Measurements from ENCODE around the gene DNAH2.

The DNAH2 gene

DNA sequence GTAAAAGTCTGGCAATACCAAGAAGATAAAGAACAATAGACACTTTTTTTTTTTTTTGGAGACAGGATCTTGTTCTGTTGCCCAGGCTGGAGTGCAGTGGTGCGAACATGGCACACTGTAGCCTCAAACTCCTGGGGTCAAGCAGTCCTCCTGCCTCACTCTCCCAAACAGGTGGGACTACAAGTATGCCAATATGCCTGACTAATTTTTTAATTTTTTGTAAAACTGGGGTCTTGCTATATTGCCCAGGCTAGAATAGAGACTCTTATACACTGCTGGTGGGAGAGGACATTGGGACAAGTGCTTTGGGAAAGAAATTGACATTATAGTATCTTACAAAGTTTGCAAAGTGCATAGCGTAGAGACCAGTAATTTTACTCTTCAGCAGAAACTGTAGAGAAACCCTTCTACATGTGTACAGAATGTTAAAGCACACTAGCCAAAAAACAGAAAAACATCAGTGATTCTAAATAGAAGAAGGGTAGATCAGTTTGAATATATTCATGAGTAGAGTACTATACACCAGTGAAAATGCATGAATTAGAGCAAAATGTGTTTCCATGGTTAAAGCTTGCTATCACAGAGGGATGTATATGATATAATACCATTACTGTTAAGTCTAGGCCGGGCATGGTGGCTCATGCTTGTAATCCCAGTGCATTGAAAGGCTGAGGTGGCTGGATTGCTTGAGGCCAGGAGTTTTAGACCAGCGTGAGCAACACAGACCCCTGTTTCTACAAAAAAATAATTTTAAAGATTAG lies 19.5 kb upstream of the DNAH2 start:
- no peaks in the 10 kb centered on the region for H3K9me3 ChIP-seq (ENCODE audit: low read depth, low read length)
- no peaks in the 10 kb centered on the region; the same call in 1 of the 2 replicates for H3K36me3 ChIP-seq (ENCODE audit: insufficient read depth, low read length)
- TF ChIP-seq FOXP2 (optimal IDR thresholded peaks at IDR 0.05; ENCODE audit: control extremely low read depth, extremely low read length, insufficient read depth) (no peak), EZH2 (IDR thresholded peaks at IDR 0.05) (no peak), POLR2AphosphoS5 (IDR thresholded peaks at IDR 0.05; ENCODE audit: borderline replicate concordance, low read depth, low read length) (no peak)
- H3K9ac ChIP-seq (ENCODE audit: insufficient read length) = no peak overlapping the region
- no peak for DNase-seq (ENCODE audit: low read depth, low spot score)
- no peak overlapping the region for H3K4me3 ChIP-seq
- no peak overlapping the region for H3K27ac ChIP-seq

DNA sequence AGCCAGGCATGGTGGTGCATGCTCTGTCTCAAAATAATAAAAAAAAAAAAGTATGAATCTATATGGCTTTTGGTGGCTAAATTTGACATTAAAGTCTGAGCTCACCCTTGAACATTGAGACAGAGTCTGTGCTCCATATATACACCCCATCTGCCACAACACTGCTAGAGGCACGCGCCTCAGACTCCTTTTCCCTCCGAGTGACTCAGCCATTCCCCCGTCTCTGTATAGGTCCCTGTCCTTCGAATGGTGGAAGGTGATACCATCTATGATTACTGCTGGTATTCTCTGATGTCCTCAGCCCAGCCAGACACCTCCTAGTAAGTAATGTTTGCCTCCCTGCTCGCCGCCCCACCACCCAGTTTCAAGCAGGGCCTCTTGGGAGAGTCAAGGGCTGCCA lies 17.0 kb upstream of the DNAH2 start:
- DNase-seq (ENCODE audit: low read depth, low spot score) = no peak
- Histone ChIP-seq H3K9me3 (ENCODE audit: low read depth, low read length) (no peaks in the 10 kb centered on the region), H3K9ac (ENCODE audit: insufficient read length) (no peak overlapping the region), H3K36me3 (ENCODE audit: insufficient read depth, low read length) (no peaks in the 10 kb centered on the region; the same call in 1 of the 2 replicates), H3K27ac (no peak overlapping the region), H3K4me3 (no peak overlapping the region)
- TF ChIP-seq EZH2 (IDR thresholded peaks at IDR 0.05) (no peak), POLR2AphosphoS5 (IDR thresholded peaks at IDR 0.05; ENCODE audit: borderline replicate concordance, low read depth, low read length) (no peak), FOXP2 (optimal IDR thresholded peaks at IDR 0.05; ENCODE audit: control extremely low read depth, extremely low read length, insufficient read depth) (no peak)

DNA sequence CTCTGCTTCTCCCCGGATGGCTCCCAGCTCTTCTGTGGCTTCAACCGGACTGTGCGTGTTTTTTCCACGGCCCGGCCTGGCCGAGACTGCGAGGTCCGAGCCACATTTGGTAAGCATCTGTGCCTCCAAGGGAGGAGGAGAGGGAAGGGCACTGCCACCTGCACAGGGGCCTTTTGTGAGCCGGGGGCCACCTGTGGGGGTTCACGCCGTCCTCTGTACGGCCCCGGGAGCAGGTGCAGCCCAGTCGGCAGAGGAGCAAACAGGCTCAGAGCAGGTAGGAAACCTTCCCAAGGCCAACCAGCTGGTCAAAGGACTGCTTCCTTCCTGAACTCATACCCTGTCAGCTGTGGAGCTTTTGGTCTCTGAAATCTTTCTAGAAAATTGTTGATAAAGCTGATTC lies 15.9 kb upstream of the DNAH2 start:
- DNase-seq (ENCODE audit: low read depth, low spot score) = no peak
- TF ChIP-seq EZH2 (IDR thresholded peaks at IDR 0.05) (no peak), FOXP2 (optimal IDR thresholded peaks at IDR 0.05; ENCODE audit: control extremely low read depth, extremely low read length, insufficient read depth) (no peak), POLR2AphosphoS5 (IDR thresholded peaks at IDR 0.05; ENCODE audit: borderline replicate concordance, low read depth, low read length) (no peak)
- no peak overlapping the region for H3K9ac ChIP-seq (ENCODE audit: insufficient read length)
- H3K27ac ChIP-seq = no peak overlapping the region
- no peaks in the 10 kb centered on the region; the same call in 1 of the 2 replicates for H3K36me3 ChIP-seq (ENCODE audit: insufficient read depth, low read length)
- H3K4me3 ChIP-seq = no peak overlapping the region
- H3K9me3 ChIP-seq (ENCODE audit: low read depth, low read length) = no peaks in the 10 kb centered on the region

DNA sequence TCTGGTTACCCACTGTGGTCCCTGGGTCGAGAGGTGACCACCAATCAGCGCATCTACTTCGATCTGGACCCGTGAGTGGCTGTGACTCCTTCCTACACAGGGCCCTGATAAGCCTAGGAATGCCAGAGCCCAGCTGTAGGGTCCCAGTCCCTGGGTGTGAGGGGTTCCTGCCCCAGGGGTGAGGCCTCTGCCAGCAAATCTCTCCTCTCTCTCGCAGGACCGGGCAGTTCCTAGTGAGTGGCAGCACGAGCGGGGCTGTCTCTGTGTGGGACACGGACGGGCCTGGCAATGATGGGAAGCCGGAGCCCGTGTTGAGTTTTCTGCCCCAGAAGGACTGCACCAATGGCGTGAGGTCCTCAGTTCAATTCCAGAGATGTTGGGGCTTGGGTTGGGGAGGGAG lies 14.8 kb upstream of the DNAH2 start:
- Histone ChIP-seq H3K9ac (ENCODE audit: insufficient read length) (no peak overlapping the region), H3K4me3 (no peak overlapping the region)

DNA sequence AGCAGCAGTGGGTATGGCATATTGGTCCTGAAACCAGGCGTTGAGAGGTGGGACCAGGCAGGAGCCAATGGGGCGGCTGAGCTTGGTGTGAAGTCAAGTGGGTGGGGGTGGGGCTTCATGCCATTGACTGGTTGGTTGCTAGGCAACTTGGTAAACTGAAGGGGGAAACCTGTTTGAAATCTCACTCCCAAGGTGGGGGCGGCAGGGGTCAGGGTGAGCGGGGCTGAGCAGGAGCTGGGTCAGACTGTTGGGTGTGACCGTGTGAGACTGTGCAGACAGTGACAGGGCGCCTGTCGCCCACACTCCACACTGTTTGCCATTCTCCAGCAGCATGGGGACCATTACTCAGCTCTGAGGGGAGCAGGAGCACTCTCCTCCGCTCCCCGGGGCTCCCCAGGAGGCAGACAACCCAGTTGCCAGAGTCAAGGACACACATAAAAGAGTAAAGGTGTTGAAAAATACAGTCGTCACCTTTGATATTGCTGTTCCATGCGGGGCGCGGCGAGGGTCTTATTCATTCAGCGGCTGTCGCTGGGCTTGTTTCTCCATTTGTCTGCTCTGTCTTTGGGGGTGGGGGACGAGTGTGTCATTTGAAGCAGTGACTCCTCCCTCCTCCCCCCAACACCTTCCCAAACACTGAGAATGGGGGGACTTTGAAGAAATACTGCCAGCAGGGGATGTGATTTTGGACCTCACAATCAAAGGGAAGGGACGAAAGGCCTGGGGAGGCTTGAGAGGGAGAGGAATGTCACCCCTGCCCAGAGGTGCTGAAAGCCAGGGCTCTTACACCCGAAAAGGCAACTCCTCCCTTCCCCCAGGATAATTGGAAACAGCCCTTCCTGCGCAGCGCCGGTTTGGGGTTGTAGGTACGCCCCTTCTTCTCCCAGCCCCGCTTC lies 13.7 kb upstream of the DNAH2 start:
- no peak for DNase-seq (ENCODE audit: low read depth, low spot score)
- Histone ChIP-seq H3K27ac (peak overlapping the region; percentile 1; the same call in 1 of the 2 replicates), H3K36me3 (ENCODE audit: insufficient read depth, low read length) (no peaks in the 10 kb centered on the region; the same call in 1 of the 2 replicates), H3K9me3 (ENCODE audit: low read depth, low read length) (no peaks in the 10 kb centered on the region), H3K4me3 (peak overlapping the region; percentile 72), H3K9ac (ENCODE audit: insufficient read length) (no peak overlapping the region)
- TF ChIP-seq POLR2AphosphoS5 (IDR thresholded peaks at IDR 0.05; ENCODE audit: borderline replicate concordance, low read depth, low read length) (no peak), FOXP2 (optimal IDR thresholded peaks at IDR 0.05; ENCODE audit: control extremely low read depth, extremely low read length, insufficient read depth) (no peak), EZH2 (IDR thresholded peaks at IDR 0.05) (no peak)

More for the DNA sequence above, 14.8 kb upstream of the DNAH2 start:
- TF ChIP-seq POLR2AphosphoS5 (IDR thresholded peaks at IDR 0.05; ENCODE audit: borderline replicate concordance, low read depth, low read length) (no peak), FOXP2 (optimal IDR thresholded peaks at IDR 0.05; ENCODE audit: control extremely low read depth, extremely low read length, insufficient read depth) (no peak)
- H3K9me3 ChIP-seq (ENCODE audit: low read depth, low read length) = no peaks in the 10 kb centered on the region
- H3K27ac ChIP-seq = no peak overlapping the region
- no peak for DNase-seq (ENCODE audit: low read depth, low spot score)
- no peaks in the 10 kb centered on the region; the same call in 1 of the 2 replicates for H3K36me3 ChIP-seq (ENCODE audit: insufficient read depth, low read length)

DNA sequence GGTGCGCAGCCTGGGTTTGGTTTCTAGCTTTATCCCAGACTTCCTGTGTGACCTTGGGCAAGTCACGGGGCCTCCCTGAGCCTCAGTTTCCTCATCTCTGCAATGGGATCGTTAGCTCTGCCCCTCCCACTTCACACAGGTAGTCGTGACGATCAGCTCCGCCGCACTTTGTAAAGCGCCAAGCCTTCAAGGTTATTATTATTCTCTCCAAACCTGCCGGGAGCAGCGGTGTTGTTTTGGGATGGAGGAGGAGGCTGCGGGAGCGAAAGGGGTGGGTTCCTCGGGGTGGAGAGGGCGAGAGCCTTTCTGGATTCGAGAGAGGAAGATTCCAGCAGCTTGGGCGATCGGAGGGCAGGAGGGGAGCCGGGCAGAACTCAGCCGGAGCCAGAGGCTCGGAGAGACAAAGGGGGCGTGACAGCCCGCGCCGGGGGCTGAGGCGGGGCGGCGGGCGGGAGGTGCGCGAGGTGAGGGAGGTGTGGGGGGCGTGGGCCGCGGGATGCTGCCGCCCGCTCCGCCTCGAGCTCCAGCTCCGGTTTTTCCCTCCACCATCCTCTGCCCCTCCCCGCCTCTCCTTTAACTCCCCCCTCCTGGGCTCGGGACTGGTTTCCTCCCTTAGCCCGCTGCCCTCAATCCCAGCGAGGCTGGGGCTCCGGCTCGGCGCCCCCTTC lies 12.8 kb upstream of the DNAH2 start, which contains the start of gene EFNB3:
Gene EFNB3 (plus strand): TSS at position 602 of the 668 bp plus-strand sequence. CDS start 397 bp downstream, outside the sequence.
- peak within 1 kb of the TSS; percentile 50 for H3K9ac ChIP-seq (ENCODE audit: insufficient read length)
- no peak for DNase-seq (ENCODE audit: low read depth, low spot score)
- no peak for TF ChIP-seq POLR2AphosphoS5 (IDR thresholded peaks at IDR 0.05; ENCODE audit: borderline replicate concordance, low read depth, low read length)
- TF ChIP-seq EZH2 (IDR thresholded peaks at IDR 0.05) = no peak
- TF ChIP-seq FOXP2 (optimal IDR thresholded peaks at IDR 0.05; ENCODE audit: control extremely low read depth, extremely low read length, insufficient read depth) = no peak
- H3K27ac ChIP-seq = peak within 1 kb of the TSS; percentile 1; the same call in 1 of the 2 replicates
- H3K4me3 ChIP-seq = peak within 1 kb of the TSS; percentile 72
- H3K9me3 ChIP-seq (ENCODE audit: low read depth, low read length) = no peaks in the 10 kb centered on the region
- no peaks in the 10 kb centered on the region; the same call in 1 of the 2 replicates for H3K36me3 ChIP-seq (ENCODE audit: insufficient read depth, low read length)

DNA sequence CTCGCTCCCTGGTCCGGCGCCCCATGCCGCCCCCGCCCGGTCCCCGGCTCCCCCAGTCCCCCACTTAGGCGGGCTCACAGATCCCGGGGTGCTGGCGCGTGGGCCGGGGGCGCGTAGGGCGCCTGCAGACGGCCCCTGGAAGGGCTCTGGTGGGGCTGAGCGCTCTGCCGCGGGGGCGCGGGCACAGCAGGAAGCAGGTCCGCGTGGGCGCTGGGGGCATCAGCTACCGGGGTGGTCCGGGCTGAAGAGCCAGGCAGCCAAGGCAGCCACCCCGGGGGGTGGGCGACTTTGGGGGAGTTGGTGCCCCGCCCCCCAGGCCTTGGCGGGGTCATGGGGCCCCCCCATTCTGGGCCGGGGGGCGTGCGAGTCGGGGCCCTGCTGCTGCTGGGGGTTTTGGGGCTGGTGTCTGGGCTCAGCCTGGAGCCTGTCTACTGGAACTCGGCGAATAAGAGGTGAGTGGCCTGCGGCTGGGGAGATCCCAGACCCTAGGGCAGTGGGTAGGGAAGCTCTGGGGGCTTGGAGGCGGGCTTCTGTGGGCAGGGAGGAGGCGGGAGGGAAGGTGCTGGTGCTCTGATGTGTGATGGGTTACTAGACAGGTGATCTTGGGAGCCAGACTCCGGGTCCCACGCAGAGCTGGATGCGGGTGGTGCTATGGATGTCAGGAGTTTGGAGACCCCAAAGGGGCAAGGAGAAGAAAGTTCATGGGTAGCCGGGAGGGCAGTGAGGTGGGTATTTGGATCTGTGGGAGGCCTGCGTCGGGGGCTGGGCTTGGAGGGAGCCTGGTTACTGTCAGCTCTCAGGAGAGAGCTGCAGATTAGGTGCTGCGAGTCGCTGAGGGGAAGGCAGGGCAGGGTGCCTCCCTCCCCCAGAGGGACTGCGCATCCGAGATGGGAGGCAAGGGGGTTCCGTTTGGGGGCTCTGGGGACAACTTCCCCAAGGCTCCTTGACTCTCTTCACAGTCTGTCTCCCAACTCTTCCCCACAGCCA lies 12.0 kb upstream of the DNAH2 start:
- no peaks in the 10 kb centered on the region; the same call in 1 of the 2 replicates for H3K36me3 ChIP-seq (ENCODE audit: insufficient read depth, low read length)
- no peaks in the 10 kb centered on the region for H3K9me3 ChIP-seq (ENCODE audit: low read depth, low read length)
- TF ChIP-seq POLR2AphosphoS5 (IDR thresholded peaks at IDR 0.05; ENCODE audit: borderline replicate concordance, low read depth, low read length) (no peak), FOXP2 (optimal IDR thresholded peaks at IDR 0.05; ENCODE audit: control extremely low read depth, extremely low read length, insufficient read depth) (no peak), EZH2 (IDR thresholded peaks at IDR 0.05) (no peak)
- H3K4me3 ChIP-seq = peak overlapping the region; percentile 72
- peak overlapping the region; percentile 50 for H3K9ac ChIP-seq (ENCODE audit: insufficient read length)
- no peak for DNase-seq (ENCODE audit: low read depth, low spot score)
- no peak overlapping the region for H3K27ac ChIP-seq

All from SK-N-MC (cell line).